RWPE2 (cell line): ENCODE data around the gene SLC8A1.
A peak's percentile ranks its signal among the peaks of the same experiment; 100 is the strongest.

Source experiments
- ATAC-seq: fragments of 200-7000 bp; cut with Tn5 transposase; 3 replicates; pipeline ENCODE4 v1.9.1; 2021; ENCODE audit warnings: low read depth
- DNase-seq: peaks from one replicate; pipeline ENCODE4 v3.0.0-alpha.2; 2020; ENCODE audit warnings: low spot score
- H3K27ac ChIP-seq: fragments of 450-650 bp; 2 replicates; pipeline ENCODE4 v1.5.1; 2017; ENCODE audit warnings: mild to moderate bottlenecking; ENCODE audit not compliant: poor library complexity, severe bottlenecking
- H3K27me3 ChIP-seq: fragments of 250-450 bp; sonication (Bioruptor Pico); 2 replicates; pipeline ENCODE4 v1.5.1; 2021; ENCODE audit warnings: mild to moderate bottlenecking, moderate library complexity; ENCODE audit not compliant: insufficient read depth, poor library complexity, severe bottlenecking
- H3K36me3 ChIP-seq: fragments of 250-450 bp; sonication (Bioruptor Pico); 2 replicates; pipeline ENCODE4 v1.5.1; 2020; ENCODE audit warnings: low read depth, mild to moderate bottlenecking, moderate library complexity
- H3K4me1 ChIP-seq: fragments of 250-450 bp; sonication (Bioruptor Pico); 2 replicates; pipeline ENCODE4 v1.5.1; 2021; ENCODE audit warnings: mild to moderate bottlenecking, moderate library complexity; ENCODE audit not compliant: insufficient read depth, poor library complexity, severe bottlenecking
- H3K4me3 ChIP-seq: fragments of 250-450 bp; sonication (Bioruptor Pico); 2 replicates; pipeline ENCODE4 v1.5.1; 2021; ENCODE audit warnings: mild to moderate bottlenecking, moderate library complexity; ENCODE audit not compliant: severe bottlenecking
- H3K9me3 ChIP-seq: fragments of 250-450 bp; sonication (Bioruptor Pico); 2 replicates; pipeline ENCODE4 v1.5.1; 2021; ENCODE audit warnings: mild to moderate bottlenecking, moderate library complexity; ENCODE audit not compliant: severe bottlenecking
- CTCF ChIP-seq: fragments of 450-650 bp; IDR thresholded peaks from one replicate; pipeline ENCODE4 v1.5.1; 2017; ENCODE audit warnings: mild to moderate bottlenecking, moderate library complexity; ENCODE audit not compliant: poor library complexity, severe bottlenecking

SLC8A1 gene

GRCh38 chr2:40243581-40244187 lies 208.2 kb downstream of the SLC8A1 start:
- H3K36me3 ChIP-seq, result no peaks in the 10 kb centered on the region
- H3K9me3 ChIP-seq, result no peaks in the 10 kb centered on the region
- TF ChIP-seq CTCF, result no peak
- peaks cover 8% of the 10 kb centered on the region for H3K4me1 ChIP-seq
- ATAC-seq (no peak), DNase-seq (no peak)
- H3K27me3 ChIP-seq, result no peaks in the 10 kb centered on the region
- H3K4me3 ChIP-seq, result no peak overlapping the region
- no peak overlapping the region for H3K27ac ChIP-seq

GRCh38 chr2:40242315-40242714 lies 209.6 kb downstream of the SLC8A1 start:
- H3K4me1 ChIP-seq, result peaks cover 8% of the 10 kb centered on the region
- no peak for DNase-seq
- no peaks in the 10 kb centered on the region for H3K36me3 ChIP-seq
- H3K4me3 ChIP-seq, result no peak overlapping the region
- no peaks in the 10 kb centered on the region for H3K9me3 ChIP-seq
- no peak for TF ChIP-seq CTCF
- no peak overlapping the region for H3K27ac ChIP-seq
- ATAC-seq, result no peak
- H3K27me3 ChIP-seq, result no peaks in the 10 kb centered on the region

- Histone ChIP-seq H3K27ac (peak overlapping the region; percentile 44), H3K4me1 (peaks cover 8% of the 10 kb centered on the region), H3K36me3 (no peaks in the 10 kb centered on the region), H3K4me3 (no peak overlapping the region), H3K27me3 (no peaks in the 10 kb centered on the region), H3K9me3 (no peaks in the 10 kb centered on the region)
- DNase-seq (no peak), ATAC-seq (peak; percentile 83)
- TF ChIP-seq CTCF, result no peak
Observed at GRCh38 chr2:40240070-40240469, 211.8 kb downstream of the SLC8A1 start.

- no peak for ATAC-seq
- no peak overlapping the region for H3K4me3 ChIP-seq
- H3K27ac ChIP-seq, result no peak overlapping the region
- no peaks in the 10 kb centered on the region for H3K36me3 ChIP-seq
- no peaks in the 10 kb centered on the region for H3K9me3 ChIP-seq
- no peak for DNase-seq
- H3K27me3 ChIP-seq, result no peaks in the 10 kb centered on the region
- H3K4me1 ChIP-seq, result no peaks in the 10 kb centered on the region
- no peak for TF ChIP-seq CTCF
Observed at GRCh38 chr2:40230707-40231432, 221.0 kb downstream of the SLC8A1 start.

GRCh38 chr2:40230186-40230585 lies 221.7 kb downstream of the SLC8A1 start:
- H3K9me3 ChIP-seq, result no peaks in the 10 kb centered on the region
- H3K36me3 ChIP-seq, result no peaks in the 10 kb centered on the region
- H3K27ac ChIP-seq, result no peak overlapping the region
- ATAC-seq, result no peak
- H3K4me1 ChIP-seq, result no peaks in the 10 kb centered on the region
- H3K4me3 ChIP-seq, result no peak overlapping the region
- H3K27me3 ChIP-seq, result no peaks in the 10 kb centered on the region
- no peak for DNase-seq
- no peak for TF ChIP-seq CTCF
